A673 (cell line): ENCODE results near the gene RARRES2.

Experiments used
- EZH2 ChIP-seq: fragments of 200-600 bp; sonication (generic); IDR thresholded peaks from 2 replicates; pipeline ENCODE4 v1.6.1; 2017; ENCODE audit warnings: borderline replicate concordance, low read depth, mild to moderate bottlenecking, mixed read lengths, antibody characterized with exemption, low read length; ENCODE audit not compliant: poor library complexity, severe bottlenecking
- TF ChIP-seq, protein P1 (sequence below): fragments of 300-800, 200-600 bp; sonication (generic); conservative IDR thresholded peaks from 2 replicates; pipeline ENCODE4 v1.5.1; 2017; ENCODE audit warnings: low read depth, mild to moderate bottlenecking, antibody characterized with exemption, low read length, moderate library complexity, mixed read lengths

DNA sequence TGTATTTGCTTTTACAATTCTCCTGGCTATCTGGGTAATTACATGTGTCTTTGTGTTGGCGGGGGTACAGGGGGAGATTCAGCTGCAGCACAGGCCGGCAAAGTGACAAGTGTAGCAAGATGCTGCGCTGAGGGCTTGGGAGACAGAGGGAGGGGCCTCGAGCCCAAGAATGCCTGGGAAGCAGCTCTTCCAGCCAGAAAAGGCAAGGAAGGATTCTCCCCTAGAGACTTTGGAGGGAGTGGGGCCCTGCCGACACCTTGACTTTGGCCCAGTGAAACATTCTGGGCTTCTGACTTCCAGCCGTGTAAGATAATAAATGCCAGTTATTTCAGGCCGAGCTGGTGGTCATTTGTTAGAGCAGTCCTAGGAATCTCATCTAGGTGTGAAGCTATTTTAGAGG is 20.0 kb upstream of the RARRES2 start:
- TF ChIP-seq EZH2: no peak
- TF ChIP-seq, protein P1, sequence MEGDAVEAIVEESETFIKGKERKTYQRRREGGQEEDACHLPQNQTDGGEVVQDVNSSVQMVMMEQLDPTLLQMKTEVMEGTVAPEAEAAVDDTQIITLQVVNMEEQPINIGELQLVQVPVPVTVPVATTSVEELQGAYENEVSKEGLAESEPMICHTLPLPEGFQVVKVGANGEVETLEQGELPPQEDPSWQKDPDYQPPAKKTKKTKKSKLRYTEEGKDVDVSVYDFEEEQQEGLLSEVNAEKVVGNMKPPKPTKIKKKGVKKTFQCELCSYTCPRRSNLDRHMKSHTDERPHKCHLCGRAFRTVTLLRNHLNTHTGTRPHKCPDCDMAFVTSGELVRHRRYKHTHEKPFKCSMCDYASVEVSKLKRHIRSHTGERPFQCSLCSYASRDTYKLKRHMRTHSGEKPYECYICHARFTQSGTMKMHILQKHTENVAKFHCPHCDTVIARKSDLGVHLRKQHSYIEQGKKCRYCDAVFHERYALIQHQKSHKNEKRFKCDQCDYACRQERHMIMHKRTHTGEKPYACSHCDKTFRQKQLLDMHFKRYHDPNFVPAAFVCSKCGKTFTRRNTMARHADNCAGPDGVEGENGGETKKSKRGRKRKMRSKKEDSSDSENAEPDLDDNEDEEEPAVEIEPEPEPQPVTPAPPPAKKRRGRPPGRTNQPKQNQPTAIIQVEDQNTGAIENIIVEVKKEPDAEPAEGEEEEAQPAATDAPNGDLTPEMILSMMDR: no peak
